Fibroblast of skin of right quadriceps (primary cell): ENCODE results near the gene TPK1.

Experiments
- DNase-seq: peaks from one replicate; pipeline ENCODE4 v3.0.0-alpha.2; 2013

Gene TPK1

DNA sequence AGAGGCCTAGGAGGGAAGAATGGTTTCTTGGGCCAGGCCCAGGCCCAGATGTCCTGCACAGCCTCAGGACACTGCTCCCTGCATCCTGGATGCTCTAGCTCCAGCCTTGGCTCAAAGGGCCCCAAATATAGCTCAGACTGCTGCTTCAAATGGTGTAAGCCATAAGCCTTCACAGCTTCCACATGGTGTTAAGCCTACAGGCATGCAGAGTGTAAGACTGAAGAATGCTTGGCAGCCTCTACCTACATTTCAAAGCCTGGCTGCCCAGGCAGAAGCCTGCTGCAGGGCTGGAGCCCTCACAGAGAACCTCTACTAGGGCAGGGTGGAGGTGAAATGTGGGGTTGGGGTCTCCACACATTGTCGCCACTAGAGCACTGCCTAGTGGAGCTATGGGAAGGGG is 118.1 kb downstream of the TPK1 start:
- DNase-seq = no peak

DNA sequence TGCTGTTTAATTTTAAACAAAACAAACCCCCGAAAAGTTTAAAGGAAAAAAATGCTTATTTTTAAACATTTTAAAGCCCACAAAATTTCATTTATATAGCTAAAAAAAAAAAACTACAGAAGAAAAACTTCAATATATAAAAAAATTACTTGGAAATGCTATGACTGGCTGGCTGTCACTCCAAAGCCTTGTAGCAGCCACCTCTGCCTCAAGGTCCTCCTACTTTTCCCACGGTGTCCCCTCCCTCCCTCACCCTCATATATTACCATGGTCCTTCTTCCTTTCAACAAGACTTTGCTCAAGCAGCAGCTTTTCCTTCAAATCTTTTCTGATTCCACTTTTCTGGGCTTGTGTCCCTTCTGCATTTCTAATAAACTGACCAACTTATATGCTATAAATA is 122.0 kb downstream of the TPK1 start:
- no peak for DNase-seq

DNA sequence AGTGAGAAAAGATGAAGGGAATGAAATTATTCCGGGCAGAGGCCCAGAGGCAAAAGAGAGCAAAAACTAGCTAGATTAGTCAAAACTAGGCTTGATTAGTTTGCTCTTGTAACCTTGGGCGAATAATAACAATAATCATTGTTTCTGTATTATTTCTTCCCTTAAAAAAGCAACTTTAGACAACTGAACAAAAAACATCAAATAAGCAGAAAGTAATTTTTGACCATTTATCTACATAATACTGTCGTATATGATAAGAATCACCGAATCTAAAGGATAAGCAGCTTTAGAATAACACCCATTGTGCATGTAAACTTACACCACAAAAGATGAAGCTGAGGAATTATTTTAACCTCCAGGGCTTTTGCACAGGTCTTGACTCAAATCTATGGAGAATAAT is 125.1 kb downstream of the TPK1 start:
- DNase-seq = no peak

DNA sequence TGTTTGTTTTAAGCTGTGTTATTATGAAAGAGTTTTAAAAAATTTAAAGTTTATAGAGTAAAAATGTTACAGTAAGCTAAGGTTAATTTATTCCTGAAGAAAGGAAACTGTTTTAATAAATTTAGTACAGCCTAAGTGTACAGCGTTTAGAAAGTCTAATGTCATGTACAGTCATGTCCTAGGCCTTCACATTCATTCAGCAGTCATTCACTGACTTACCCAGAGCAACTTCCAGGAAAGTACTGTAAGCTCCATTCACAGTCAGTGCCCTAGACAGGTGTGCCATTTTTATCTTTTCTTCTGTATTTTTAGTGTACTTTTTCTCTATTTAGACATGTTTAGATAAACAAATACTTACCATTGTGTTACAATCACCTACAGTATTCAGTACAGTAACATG is 126.8 kb downstream of the TPK1 start:
- no peak for DNase-seq

DNA sequence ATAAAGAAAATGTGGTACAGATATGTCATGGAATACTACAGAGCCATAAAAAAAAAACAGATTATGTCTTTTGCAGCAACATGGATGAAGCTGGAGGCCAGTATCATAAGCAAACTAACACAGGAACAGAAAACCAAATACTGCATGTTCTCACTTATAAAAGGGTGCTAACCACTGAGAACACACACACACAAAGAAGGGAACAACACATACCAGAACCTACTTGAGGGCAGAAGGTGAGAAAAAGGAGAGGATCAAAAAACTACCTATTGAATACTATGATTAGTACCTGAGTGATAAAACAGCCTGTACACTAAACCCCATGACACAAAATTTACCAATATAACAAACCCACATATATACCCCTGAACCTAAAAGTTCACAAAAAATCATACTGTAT is 144.6 kb downstream of the TPK1 start:
- DNase-seq = no peak

DNA sequence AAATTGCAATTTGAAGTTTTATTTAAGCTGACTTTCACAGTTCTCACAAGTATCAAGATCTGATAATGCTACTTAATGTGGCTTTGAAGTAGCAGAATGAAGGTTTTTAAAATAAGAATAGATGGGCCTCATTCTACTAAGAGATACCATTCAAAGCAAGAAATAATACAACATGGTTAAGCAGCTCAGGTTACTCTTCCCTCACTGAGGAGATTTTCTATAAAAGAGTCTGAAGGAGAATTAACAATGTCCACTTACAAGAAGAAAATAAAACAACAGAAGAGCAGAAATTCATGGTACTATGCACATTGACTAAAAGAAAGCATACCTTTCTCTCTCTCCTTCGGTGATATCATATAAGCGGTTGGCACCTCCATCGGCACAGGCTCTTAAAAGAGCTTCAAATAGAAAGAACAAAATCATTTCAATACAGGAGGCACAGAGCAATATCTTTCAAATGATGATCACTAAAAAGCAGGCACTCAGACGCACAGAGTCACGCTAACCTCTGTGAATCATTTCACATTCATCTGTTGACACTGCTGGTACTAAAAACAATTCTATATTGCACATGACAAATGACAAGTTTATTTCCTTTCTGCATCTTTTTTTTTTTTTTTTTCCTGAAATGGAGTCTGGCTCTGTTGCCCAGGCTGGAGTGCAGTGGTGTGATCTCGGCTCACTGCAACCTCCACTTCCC is 153.1 kb downstream of the TPK1 start:
- no peak for DNase-seq

DNA sequence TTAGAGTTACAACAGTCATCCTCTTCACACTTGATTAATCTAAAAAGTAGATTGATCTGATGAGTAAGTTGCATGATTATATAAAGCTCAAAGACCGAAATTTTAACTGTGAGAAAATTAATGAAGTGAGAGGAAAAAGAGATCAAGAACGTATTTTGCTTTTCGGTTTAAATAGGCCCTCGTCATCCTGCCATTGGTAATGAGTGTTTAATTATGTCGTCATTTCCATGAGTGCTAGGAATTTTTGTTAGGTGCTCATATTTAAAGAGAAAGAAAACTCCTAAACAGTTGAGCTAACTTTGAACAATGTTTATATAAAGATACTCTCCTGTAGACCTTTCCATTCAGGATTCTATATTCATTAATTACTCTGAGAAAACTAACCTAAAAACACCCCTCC is 159.4 kb downstream of the TPK1 start:
- DNase-seq = no peak

DNA sequence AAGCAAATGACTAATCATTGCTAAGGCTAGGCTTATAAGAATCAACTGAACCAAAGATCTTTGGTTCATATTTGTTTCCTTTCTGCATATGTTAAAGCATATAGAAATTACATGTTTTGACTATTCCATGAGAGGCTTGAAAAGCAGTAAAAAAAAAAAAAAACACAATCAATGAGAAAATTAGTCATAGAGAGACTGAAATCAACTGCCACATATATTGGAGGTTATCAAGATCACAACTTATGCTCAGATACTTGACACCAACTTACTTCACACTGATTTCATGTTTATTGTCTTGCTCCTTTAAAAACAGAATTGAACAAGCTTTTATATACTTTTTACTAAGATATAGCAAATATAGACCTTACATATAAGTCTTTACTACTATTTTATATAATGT is 161.3 kb downstream of the TPK1 start:
- no peak for DNase-seq

DNA sequence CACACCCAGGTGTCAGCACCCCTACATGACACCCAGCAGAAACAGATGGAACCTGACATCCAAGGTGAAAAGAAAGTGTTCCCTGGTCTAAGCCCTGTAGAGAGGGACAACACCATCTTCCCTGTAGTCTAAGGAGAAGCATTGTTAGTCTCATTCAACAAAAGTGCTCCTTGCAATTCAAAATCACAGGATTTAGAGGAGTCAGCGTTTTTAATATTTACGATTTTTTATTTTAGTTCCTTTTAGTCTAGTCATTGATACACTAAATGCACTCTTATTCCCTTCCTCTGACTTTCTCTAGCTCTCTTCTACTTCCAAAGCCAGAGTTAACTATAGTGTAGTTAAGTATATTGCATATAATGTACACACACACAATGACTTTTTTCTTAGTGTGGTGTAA is 163.0 kb downstream of the TPK1 start:
- DNase-seq = no peak

DNA sequence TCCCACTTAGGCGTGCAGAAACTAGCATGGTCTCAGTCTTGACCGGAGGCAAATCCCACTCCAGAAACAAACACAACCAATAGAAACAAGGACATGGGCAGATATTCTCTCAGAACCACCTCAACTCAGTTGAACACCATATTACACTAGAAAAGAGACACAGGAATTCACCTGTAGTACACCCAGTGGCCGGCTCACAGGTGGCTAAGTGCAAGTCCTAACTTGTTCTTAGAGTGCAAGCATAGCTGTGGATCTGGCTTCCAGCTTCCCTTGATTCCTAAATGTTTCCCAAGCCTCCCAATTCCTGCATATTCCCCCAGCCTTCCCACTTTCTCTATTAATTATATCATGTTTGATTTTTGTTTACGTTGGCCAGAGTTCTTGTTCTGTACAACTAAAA is 164.4 kb downstream of the TPK1 start:
- no peak for DNase-seq

DNA sequence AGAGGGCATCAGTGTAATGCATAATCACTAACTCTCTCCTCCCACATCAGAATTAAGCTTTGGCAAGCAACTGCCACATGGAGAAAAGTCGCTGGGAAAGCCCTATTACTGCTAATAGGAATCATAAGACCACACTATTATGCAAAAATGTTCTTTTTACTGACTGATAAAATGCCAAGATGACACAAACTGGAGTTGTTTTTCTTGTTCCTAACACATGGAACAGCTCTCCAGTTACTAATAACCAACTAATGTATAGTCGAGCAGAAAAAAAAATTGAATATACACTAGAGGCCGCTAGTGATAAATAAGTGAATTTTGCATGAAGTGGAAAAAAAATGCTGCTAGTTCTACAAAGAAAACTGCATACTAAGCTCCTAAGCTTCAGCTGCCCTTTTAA is 165.6 kb downstream of the TPK1 start:
- peak; percentile 2 for DNase-seq

DNA sequence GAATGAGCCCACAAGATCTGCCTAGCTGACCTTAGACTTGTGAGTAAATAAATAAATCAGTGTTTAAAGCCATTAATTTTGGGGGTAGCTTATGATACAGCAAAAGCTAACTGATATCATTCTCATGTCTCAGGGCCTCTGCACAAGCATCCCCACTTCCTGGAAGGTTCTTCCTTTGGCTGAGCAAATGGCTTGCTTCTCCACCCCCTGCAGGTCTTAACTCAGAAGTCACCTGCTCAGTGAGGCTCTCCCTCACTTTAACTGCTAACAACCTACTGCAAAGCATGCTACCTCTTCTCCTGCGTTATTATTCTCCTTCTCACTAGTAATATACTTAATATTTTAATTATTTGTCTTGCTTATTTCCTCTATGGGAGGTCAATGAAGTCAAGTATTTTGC is 167.3 kb downstream of the TPK1 start:
- DNase-seq = no peak

DNA sequence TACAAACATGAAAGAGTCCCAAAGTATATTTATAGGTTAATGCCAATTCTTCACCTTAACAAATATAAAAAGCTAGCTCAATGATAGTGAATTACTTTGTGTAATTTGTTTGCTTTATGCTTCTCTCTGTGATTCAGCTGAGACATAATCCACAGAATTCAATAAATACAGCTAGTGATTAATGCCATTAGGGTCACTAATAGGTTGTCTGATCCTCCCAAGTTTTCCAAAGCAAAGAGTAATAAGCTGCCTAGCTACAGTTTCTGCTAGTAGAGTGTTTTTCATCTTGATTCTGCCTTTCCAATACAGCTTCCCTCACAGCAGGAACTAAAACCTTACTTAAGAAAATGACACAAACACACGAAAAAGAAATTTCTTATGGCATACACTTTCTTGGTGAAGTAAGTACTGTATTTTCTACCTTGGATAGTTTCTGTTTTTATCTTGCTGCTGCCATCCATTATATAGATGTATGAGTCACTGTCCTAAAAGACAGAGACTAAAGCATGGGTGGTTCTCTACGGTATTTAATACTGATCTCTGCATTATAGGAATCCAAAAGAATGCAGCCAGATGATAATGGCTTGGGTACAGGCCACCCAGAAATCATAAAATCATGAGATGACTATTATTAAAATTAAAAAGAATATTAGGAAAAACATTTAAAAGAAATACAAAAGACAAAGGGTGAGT is 170.0 kb downstream of the TPK1 start:
- DNase-seq = no peak

DNA sequence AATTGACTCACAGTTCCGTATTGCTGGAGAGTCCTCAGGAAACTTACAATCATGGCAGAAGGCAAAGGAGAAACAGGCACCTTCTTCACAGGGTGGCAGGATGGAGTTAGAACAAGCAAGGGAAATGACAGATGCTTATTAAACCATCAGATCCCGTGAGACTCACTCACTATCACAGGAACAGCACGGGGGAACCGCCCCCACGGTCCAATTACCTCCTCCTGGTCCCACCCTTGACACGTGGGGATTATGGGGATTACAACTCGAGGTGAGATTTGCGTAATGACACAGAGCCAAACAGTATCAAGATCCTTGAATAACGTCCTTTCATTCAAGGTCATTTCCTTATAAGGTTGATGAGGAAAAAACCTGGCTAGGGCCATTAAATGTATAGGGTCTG is 176.6 kb downstream of the TPK1 start:
- no peak for DNase-seq

DNA sequence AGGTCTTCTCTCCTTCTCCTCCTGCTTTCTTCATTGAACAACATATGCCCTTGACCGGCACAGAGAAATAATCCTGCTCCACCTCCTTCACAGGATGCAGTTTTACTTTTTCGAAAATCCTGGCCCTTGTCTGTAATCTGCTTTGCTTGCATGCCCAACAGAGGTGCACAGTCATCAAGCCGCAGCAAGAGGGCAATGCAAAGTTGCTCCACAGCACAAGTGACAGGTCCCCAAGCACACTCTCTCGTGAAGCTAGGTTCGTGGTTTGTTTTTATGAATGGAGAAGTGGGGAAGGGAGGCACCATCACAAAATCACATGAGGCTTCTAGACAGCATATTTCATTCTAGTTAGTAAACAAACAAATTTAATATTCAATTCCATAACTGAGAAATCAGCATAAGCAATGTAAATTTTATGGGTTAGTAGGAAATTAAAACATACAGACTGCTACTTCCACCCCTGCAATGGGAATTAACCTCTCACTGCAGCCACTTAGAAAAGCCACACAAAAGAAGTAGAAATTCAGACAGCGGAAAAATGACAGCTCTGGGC is 178.8 kb downstream of the TPK1 start:
- no peak for DNase-seq

DNA sequence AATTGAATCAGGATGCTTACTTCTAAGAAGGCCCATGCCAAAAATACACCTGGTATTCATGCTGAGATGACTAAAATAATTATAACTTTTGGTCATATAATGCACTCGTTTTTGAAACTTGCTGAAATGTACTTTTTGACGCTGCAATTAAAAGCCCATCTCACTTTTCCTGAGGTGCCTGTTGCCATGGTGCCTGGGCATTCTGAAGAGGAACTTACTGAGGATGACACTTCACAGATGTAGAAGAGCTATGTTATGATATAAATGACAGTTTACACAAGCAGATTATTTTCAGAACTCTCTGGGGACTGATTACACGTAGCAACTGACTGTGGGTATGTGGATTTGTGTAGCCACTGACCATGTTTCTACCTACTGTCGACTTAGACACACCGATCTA is 182.4 kb downstream of the TPK1 start:
- no peak for DNase-seq

DNA sequence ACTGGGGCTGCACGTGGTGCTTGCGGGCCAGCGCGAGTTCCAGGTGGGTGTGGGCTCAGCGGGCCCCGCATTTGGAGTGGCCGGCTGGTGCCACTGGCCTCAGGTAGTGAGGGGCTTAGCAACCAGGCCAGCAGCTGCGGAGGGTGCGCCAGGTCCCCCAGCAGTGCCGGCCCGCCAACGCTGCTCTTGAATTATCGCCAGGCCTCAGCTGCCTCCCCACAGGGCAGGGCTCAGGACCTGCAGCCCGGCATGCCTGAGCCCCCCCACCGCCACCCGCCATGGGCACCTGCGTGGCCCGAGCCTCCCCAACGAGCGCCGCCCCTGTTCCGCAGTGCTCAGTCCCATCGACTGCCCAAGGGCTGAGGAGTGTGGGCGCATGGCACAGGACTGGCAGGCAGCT is 185.4 kb downstream of the TPK1 start:
- no peak for DNase-seq

DNA sequence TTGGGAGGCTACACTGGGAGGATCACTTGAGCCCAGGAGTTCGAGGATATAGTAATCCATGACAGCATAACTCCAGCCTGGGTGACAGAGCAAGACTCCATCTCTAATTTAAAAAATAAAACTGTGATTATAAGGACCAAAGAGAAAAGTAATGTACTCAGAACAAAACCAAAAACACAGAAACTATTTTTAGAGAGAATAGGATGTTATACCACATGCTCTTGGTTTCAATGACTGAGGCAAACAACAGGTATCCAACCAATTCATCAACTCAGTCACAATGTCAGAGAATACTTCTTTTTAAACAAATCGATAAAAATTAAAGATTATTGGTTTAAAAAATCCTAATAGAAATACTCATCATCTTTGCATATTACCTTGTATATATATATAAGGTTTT is 186.7 kb downstream of the TPK1 start:
- DNase-seq = no peak

DNA sequence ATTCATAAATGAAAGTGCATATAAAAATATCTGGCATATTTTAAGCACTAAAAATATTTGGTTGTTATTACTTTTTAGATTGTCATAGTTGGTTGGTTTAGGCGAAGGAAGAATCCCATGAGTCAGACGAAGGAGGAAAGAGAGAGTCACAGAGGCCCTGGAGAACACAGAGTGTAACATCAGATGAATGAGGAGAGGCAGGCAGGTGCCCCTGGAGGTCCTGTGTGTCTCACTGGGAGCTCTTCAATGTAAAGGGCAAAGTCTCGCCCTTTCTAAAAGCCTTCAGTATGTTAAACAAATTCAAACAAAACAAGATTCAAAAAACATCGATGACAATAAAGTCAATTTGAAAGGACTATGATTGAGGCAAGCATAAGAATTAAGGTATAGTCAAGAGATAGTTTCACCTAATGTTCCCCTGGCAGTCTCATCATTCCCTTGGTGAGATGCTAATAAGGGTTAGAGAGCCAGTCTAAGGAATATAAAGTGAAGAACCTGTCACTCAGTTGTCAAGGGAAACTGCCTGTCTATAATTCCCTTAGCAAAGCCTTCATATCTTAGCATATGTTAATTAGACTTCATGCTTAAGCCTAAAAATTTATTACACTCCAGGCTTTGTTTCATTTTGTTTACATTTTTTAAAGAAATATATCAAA is 194.3 kb downstream of the TPK1 start:
- no peak for DNase-seq

DNA sequence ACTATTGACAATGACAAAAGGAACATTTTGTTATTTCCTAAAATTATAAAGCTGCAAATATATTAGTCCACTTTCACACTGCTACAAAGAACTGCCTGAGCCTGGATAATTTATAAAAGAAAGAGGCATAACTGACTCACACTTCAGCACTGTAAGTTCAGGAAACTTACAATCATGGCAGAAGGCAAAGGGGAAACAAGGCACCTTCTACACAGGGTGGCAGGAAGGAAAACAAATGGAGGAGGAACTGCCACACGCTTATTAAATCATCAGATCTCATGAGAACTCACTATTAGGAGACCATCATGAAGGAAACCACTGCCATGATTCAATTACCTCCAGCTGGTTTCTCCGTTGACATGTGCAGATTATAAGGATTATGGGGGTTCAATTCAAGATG is 203.1 kb downstream of the TPK1 start:
- no peak for DNase-seq

DNA sequence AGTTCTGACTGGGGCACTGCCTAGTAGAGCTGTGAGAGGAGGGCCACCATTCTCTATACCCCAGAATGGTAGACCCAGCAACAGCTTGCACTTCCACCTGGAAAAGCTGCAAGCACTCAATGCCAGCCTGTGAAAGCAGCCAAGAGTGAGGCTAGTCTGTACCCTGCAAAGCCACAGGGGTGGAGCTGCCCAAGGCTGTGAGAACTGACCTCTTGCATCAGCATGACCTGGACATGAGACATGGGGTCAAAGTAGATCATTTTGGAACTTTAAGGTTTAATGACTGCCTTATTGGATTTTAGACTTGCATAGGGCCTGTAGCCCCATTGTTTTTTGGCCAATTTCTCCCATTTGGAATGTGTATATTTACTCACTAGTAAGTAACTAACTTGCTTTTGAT is 206.3 kb downstream of the TPK1 start:
- no peak for DNase-seq

DNA sequence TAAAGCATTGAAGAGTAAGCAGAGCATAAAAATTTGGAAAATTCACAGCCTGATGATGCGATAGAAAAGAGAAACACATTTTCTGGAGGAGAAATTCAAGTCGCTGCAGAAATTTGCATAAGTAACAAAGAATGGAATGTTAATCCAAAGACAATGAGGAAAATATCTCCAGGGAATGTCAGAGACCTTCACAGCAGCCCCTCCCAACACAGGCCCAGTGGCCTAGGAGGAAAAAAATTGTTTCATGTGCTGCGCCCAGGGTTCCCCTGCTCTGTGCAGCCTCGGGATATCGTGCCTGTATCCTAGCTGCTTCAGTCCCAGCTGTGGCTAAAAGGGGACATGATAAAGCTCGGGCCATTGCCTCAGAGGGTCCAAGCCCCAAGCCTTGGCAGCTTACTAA is 206.8 kb downstream of the TPK1 start:
- no peak for DNase-seq

DNA sequence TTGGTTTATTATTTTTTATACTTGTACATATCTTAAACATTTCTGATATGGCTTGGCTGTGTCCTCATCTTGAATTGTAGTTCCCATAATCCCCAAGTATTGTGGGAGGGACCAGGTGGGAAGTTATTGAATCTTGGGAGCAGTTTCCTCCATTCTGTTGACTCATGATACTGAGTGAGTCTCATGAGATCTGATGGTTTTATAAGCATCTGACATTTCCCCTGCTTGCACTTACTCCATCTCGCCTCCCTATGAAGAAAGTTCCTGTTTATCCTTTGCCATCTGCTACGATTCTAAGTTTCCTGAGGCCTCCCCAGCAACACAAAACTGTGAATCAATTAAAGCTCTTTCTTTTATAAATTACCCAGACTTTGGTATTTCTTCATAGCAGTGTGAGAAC is 207.7 kb downstream of the TPK1 start:
- no peak for DNase-seq

DNA sequence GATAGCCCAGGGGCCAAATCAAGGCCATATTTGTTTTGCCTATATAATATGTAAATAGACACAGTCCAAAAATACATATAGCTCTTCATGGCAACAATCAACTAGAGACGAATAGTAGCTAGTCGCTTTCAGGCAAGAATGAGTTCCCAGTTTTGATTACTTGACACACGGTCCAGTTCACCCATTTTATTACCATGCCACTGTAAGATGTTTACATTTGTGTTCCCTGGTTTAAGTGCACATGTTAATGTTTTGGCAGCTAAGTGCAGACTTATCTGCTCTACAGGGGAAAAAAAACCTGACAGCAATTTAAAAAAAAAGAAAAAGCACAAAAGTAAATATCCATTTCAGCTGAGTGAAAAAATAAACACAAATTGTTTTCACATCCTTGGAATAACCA is 213.1 kb downstream of the TPK1 start:
- no peak for DNase-seq
